Stimulated activated CD8-positive, alpha-beta memory T cell treated with anti-CD3 and anti-CD28 coated beads, Interleukin-12 subunit alpha, Interleukin-12 subunit beta, amount 100 ng/mL, for 24 hours (primary cell): ENCODE data around the gene CYYR1.

Experiments used
- DNase-seq: peaks from one replicate; pipeline ENCODE4 v3.0.0-alpha.2; 2020; ENCODE audit errors: extremely low read depth

The CYYR1 gene

DNA sequence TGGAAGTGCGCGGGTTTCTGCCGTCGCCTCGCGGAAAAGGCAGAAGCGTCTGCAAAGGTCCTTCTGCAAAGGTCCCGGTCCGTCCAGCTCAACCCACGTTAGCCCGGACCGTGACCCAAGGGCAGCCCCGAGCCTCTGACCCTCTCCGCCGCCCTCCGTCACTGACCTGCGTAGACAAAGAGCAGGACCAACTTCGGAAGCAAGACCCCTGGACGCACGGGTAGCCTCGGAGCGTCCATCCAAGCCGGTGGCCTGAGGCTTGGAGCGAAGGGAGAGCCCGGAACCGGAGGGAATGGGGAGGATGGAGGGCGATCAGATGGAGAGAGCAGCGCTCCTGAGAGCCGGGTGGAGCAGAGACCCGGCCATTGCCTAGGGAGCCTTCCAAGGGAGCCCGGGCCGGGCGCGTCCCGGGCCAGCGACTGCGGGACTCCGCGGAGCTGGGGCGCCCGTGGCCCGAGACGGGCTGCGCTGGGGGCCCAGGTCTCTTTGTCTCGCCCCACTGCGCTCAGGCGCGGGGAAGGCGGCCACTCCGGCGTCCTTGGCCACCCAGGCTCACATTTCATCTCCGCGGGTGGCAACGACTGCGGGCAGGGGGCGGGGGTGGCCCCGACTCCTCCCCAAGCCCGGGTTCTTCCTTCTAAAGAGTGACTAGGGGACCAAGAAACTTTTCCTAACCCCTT, at the start of gene CYYR1:
Gene CYYR1, minus strand, starts transcription at position 585 of the 680 bp plus-strand sequence. Its CDS starts 346 bp downstream, at position 239.
- DNase-seq, result no peak

DNA sequence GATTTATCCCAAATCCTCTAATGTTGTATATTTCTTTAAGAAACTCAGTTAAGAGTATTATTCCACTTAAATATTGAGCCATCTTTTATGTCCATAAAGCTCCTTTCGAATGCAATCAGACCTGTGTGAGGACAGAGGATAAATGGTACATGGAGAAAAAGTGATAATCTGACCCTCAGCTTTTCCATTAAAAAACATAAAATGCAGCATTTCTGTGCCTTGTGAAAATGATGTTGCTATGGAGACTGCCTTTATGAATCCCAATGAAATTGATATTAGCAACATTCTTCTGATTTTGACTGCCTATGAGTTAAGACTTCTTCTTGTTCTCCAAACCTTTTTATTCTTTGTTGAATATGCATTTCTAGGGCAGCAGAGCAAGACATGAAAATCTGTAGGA, 44.1 kb upstream of the CYYR1 start:
- no peak for DNase-seq

GRCh38 chr21:26614251-26614650, 41.2 kb upstream of the CYYR1 start:
- no peak for DNase-seq

DNA sequence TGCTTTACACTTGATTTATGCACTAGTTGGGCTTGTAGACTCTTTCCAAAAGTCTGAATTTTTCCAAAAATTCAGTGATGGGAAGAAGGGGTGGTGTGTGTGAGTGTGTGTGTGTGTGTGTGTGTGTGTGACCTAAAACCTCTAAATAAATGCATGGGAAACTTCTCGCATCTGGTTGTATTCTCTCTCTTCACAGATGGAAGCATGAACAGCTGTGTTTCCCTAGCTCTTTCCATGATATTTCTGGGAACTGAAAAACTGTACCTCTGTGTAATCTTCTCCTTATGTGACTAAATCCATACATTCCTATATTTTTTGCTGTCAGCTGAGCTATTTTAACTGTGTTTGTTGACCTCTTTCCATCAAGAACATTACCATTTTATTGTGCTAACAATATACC, 26.2 kb upstream of the CYYR1 start:
- DNase-seq, result no peak

DNA sequence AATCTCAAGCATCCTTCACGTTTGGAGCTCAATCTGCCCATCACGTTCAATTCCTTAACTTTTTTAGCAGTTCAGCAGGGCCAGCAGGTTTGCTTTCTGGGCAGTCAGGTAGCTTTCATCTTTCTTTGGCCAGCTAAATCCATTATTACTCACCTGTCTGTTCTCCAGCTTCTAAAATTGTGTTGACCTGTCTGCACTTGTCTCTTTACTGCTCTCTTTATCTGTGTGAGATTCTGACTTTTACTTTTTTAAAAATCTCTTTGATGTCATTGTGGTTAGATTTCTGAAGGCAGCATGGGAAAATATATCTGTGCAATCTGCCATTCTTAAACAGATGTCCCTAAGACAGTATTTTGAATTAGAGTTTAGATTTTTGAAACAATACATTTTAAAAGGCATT, 24.9 kb upstream of the CYYR1 start:
- DNase-seq, result no peak

- DNase-seq, result no peak
Observed at GRCh38 chr21:26597031-26597430, 23.9 kb upstream of the CYYR1 start.

GRCh38 chr21:26595971-26596370, 22.9 kb upstream of the CYYR1 start:
- no peak for DNase-seq

DNA sequence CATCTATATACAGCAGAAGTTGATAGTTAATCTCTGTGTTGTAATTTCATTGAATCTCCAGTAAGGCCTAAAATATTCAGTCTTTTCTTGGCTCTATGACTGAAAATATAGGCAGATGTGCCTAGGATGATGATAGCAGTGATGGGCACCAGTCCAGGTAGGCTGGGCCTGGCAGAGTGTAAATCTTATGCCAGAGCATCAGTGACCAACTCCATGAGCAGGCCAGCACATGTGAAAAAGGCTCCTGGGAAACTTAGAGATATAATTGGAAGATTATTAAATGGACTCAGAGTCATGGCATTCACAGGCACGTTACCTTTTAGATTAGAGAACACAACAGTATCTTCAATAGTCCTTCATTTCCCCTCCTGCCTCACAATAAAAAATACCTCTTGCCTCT, 20.7 kb upstream of the CYYR1 start:
- DNase-seq, result no peak

DNA sequence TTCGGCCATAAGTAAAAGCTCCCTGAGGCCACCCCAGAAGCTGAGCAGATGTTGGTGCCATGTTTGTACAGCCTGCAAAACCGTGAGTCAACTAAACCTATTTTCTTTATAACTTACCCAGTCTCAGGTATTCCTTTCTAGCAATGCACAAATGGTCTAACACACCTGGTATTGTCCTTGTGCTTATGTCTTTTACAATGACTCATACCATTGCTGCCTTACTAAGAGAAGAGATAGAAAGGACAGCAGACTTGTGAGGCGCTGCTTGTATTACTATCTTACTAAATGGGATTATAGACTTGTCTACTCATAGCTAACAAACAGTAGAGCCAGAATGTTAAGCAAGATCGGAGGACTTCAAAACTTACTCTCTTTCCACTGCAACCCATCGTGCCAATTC, 18.5 kb upstream of the CYYR1 start:
- DNase-seq, result no peak

DNA sequence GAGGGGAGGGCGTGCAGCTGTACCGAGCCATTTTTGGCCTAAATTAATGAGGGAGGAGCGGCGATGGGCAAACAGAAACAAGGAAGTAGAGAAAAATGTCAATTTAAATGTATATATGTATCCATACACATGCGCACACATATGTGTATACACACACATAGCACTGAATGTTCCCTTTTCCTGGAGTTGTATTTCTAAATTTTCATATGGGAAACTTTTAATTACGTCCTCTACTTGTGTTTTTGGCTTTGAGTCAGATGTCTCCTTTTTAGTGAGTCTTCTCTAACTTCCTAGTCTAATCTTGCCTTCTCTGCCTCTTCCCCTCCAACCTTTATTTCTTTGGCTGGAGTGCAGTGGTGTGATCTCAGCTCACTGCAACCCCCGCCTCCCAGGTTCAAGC, 15.4 kb upstream of the CYYR1 start:
- DNase-seq, result no peak

- no peak for DNase-seq
Observed at GRCh38 chr21:26587736-26588201, 14.7 kb upstream of the CYYR1 start.

- DNase-seq, result no peak
Observed at GRCh38 chr21:26583769-26584168, 10.7 kb upstream of the CYYR1 start.

DNA sequence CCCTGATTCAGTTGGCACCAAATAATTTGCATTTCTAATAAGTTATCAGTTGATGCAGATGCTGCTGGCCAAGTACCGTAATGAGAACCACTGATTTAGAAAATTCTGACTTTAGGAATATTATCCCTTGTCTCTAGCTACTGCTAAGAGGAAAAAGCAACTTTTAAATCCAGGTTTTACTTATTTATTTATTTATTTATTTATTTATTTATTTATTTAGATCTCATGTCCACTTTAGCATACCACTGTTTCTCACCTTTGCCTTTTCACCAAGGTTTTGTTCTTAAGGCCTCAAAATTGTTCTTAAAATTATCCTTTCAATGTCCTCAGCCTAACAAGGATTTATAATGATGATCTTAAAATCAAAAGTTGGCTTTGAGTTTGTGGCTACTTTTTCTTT, 8.7 kb upstream of the CYYR1 start:
- DNase-seq, result no peak

GRCh38 chr21:26572076-26572701, 897 bp downstream of the CYYR1 start:
- DNase-seq, result no peak

GRCh38 chr21:26570203-26570602, 2.9 kb downstream of the CYYR1 start:
- DNase-seq, result no peak

DNA sequence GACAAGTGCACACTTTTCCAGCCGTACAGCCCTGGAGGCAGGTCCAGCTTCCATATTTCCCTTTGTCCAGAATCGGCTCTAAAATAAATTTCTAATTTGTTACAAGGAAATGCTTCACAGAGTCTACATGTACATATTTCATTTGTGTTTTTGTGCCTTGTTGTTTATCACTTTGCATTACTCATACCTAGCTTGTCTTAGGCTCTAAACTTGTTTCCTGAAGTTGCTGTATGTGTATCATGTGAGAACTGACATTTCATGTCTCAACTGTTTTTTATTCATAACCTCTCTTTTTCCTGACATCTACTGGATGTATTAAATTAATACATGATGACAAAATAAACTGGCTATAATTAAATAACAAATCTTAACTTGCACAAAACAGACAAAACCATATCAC, 7.5 kb downstream of the CYYR1 start:
- DNase-seq, result no peak

- no peak for DNase-seq
Observed at GRCh38 chr21:26565111-26565510, 8.0 kb downstream of the CYYR1 start.

GRCh38 chr21:26563856-26564503, 9.1 kb downstream of the CYYR1 start:
- DNase-seq, result no peak

DNA sequence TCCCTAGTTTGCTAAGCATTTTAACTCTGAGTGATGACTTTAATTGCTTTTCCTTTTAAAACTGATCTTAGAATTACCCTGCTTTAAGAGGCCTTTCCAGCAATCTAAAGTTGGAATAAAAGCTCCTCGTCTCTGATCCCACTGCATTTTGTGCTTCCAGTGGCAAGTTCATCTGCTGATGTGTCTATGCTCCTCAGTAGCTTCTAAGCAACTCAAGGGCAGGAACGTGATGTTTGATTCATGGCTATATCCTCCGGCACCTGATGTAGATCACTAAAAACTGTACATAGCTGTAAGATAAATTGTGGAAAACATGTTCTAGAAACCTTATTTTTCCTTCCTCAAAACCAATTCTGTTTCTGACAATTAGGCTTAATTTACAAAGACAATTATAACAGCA, 12.5 kb downstream of the CYYR1 start:
- DNase-seq, result no peak

GRCh38 chr21:26559099-26559498, 14.0 kb downstream of the CYYR1 start:
- DNase-seq, result no peak

DNA sequence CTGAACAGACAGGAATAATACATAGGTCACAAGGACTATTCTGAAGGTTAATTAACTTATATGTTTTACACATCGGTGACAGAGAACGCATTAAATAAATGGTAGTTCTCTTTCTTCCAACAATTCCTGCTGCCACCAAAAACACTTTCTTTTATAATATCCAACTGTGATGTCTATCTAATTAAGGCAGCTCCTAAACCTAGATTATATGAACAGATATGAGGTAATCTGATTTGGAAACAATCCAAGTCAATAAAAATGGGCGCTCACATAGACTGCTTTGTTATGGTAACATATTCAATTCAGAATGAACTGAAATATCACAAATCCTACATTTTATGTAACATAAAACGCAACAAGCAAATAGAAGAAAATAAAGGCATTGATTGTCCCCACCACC, 16.0 kb downstream of the CYYR1 start:
- DNase-seq, result no peak

DNA sequence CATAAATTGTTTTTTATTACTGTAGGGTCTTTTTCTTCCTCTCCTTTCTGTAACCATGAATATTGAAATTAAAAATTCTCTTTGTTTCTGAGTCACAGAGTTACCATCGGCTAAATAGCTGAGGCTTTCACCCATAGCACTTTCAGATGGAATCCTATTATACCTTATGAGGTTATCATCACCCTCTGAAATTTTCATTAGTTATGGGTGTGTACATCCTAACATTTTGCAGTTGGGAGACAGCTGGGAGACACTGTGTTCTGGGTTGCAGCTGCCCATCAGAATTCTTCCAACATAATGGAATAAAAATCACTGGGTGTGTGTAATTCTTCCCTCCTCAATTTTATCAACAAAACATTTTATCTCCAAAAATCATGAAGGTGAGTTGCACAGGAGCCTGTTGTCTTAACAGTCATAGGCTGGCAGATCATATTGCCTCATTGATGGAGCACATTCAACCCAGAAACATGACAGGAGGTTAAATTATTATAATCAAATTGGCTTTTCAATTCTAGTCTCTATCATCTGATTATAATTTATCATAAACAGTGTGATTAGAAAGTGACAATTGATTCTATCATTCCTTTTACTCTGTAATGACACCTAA, 17.4 kb downstream of the CYYR1 start:
- DNase-seq, result no peak

GRCh38 chr21:26554365-26554764, 18.7 kb downstream of the CYYR1 start:
- DNase-seq, result no peak
